ENCODE results near the gene MUC5AC.

Gene MUC5AC

GRCh38 chr11:1129143-1129610 is 28.6 kb upstream of the MUC5AC start:
- TF ChIP-seq ZFX (IDR thresholded peaks at IDR 0.05; ENCODE audit: borderline replicate concordance) (no peak), CTCF (IDR thresholded peaks at IDR 0.05) (no peak)
- no peak overlapping the region for H3K27ac ChIP-seq

GRCh38 chr11:1129611-1130160 is 28.1 kb upstream of the MUC5AC start:
- TF ChIP-seq ZFX (IDR thresholded peaks at IDR 0.05; ENCODE audit: borderline replicate concordance) (no peak), CTCF (IDR thresholded peaks at IDR 0.05) (no peak)
- no peak overlapping the region for H3K27ac ChIP-seq

- TF ChIP-seq ZFX (IDR thresholded peaks at IDR 0.05; ENCODE audit: borderline replicate concordance) = no peak
- TF ChIP-seq CTCF (IDR thresholded peaks at IDR 0.05) = no peak
- no peak overlapping the region for H3K27ac ChIP-seq
These were observed 27.3 kb upstream of the MUC5AC start for GRCh38 chr11:1130276-1131032.

GRCh38 chr11:1131033-1131911 is 26.5 kb upstream of the MUC5AC start:
- TF ChIP-seq CTCF (IDR thresholded peaks at IDR 0.05) = no peak
- no peak overlapping the region for H3K27ac ChIP-seq

GRCh38 chr11:1134848-1135445 is 22.8 kb upstream of the MUC5AC start:
- TF ChIP-seq ZFX (IDR thresholded peaks at IDR 0.05; ENCODE audit: borderline replicate concordance) (no peak), CTCF (IDR thresholded peaks at IDR 0.05) (no peak)
- no peak overlapping the region for H3K27ac ChIP-seq

GRCh38 chr11:1138097-1138496 is 19.7 kb upstream of the MUC5AC start:
- no peak overlapping the region for H3K27ac ChIP-seq
- TF ChIP-seq ZFX (IDR thresholded peaks at IDR 0.05; ENCODE audit: borderline replicate concordance) (no peak), CTCF (IDR thresholded peaks at IDR 0.05) (no peak)
